ENCODE results near the gene TMIGD1.

DNA sequence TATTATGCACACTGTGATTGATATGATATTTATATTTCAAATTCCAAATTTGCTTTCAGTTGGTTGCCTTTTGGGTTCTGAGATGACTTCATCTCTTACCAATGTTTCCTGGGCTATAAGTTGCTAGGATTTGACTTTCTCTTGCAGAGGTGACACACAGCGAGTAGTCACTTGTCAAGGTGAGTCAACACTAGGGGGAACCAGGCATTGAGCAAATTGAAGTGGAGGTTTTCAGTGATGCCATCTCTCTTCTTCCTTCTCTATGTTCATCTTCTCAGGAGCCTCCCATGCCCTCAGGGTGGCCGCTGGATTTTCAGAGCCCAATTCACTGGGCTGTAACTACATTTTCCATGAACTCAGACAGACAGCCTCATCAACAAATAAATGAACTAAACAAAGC lies 38.9 kb upstream of the TMIGD1 start:
- TF ChIP-seq EZH2 (IDR thresholded peaks at IDR 0.05; ENCODE audit: borderline replicate concordance, insufficient read depth, low read depth, low read length, poor library complexity, severe bottlenecking) = no peak
- TF ChIP-seq, protein P1, sequence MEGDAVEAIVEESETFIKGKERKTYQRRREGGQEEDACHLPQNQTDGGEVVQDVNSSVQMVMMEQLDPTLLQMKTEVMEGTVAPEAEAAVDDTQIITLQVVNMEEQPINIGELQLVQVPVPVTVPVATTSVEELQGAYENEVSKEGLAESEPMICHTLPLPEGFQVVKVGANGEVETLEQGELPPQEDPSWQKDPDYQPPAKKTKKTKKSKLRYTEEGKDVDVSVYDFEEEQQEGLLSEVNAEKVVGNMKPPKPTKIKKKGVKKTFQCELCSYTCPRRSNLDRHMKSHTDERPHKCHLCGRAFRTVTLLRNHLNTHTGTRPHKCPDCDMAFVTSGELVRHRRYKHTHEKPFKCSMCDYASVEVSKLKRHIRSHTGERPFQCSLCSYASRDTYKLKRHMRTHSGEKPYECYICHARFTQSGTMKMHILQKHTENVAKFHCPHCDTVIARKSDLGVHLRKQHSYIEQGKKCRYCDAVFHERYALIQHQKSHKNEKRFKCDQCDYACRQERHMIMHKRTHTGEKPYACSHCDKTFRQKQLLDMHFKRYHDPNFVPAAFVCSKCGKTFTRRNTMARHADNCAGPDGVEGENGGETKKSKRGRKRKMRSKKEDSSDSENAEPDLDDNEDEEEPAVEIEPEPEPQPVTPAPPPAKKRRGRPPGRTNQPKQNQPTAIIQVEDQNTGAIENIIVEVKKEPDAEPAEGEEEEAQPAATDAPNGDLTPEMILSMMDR (IDR thresholded peaks at IDR 0.05) = no peak
